Germinal center (tissue), 1 donor: ENCODE measurements around the gene ZNF598.
"Not testable (repeated sequence)": the region's sequence is repeated elsewhere in the genome, so short reads cannot be mapped to it uniquely, and the experiment has no call there.

Experiments used
- DNase-seq: peaks from one replicate; pipeline ENCODE4 v3.0.0; 2012; ENCODE audit warnings: mixed read lengths, low spot score

ZNF598 gene

GRCh38 chr16:2040041-2040786 is 30.6 kb upstream of the ZNF598 start:
- DNase-seq = no peak

GRCh38 chr16:2039274-2040031 is 29.8 kb upstream of the ZNF598 start:
- no peak for DNase-seq

- DNase-seq = no peak
These were observed 29.0 kb upstream of the ZNF598 start for GRCh38 chr16:2038382-2039231.

- DNase-seq = no peak
These were observed 28.2 kb upstream of the ZNF598 start for GRCh38 chr16:2037647-2038381.

- DNase-seq = no peak
These were observed 27.5 kb upstream of the ZNF598 start for GRCh38 chr16:2037115-2037514.

- no peak for DNase-seq
These were observed 26.8 kb upstream of the ZNF598 start for GRCh38 chr16:2036200-2036966.

GRCh38 chr16:2035431-2036199 is 26.0 kb upstream of the ZNF598 start:
- DNase-seq = no peak

GRCh38 chr16:2034696-2035430 is 25.2 kb upstream of the ZNF598 start:
- DNase-seq = no peak

- DNase-seq = not testable (repeated sequence)
These were observed 24.5 kb upstream of the ZNF598 start for GRCh38 chr16:2033909-2034695.

GRCh38 chr16:2033057-2033908 is 23.7 kb upstream of the ZNF598 start:
- no peak for DNase-seq

GRCh38 chr16:2032285-2033056 is 22.9 kb upstream of the ZNF598 start:
- DNase-seq = no peak

- DNase-seq = no peak
These were observed 21.5 kb upstream of the ZNF598 start for GRCh38 chr16:2031081-2031577.

GRCh38 chr16:2030036-2030435 is 20.4 kb upstream of the ZNF598 start:
- DNase-seq = no peak

- no peak for DNase-seq
These were observed 19.7 kb upstream of the ZNF598 start for GRCh38 chr16:2029350-2029749.

GRCh38 chr16:2028620-2029220 is 19.1 kb upstream of the ZNF598 start:
- DNase-seq = no peak

GRCh38 chr16:2028146-2028545 is 18.5 kb upstream of the ZNF598 start:
- DNase-seq = no peak
